Fibroblast of skin of right quadriceps (primary cell): ENCODE results near the gene SBNO2.

Experiments
- DNase-seq: peaks from one replicate; pipeline ENCODE4 v3.0.0-alpha.2; 2013

Gene SBNO2

DNA sequence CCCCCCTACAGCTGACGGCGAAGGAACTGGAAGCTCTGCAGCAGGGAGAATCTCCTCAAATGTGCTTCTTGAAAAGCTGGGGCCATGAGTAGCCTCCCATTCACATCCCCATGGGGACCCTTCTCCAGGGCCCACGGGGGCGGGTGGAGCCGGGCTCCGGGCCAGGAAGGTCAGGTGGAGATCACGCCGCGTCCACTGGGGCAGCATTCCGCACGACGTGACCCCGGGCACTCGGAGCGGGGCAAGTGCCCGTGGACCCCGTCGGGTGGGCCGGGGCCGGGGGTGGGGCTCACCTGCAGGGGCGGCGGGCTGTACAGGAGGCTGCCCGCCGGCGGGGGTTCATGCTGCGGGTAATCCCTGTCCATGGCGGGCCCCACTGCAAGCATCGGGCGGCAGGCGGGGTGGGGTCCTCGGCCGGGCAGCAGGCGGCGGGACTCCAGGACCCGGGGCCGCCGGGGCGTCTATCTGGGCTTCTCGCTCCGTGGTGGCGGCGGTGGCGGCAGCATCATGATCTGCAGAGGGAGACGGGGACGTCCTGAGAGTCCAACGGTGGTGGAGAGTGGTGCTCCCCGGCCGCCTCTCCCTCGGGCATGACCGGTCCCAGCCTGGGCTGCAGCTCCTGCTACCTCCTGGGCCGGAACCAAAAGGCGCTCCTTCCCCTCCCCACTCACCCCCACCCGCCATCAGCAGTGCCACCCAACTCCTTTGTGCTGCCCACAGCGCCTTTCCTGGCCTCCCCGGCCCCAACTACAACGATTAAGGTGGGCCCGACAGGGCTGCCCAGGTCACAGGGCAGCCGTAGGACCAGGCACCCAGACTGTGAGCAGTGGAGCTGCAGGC, 20.0 kb downstream of the SBNO2 start:
- DNase-seq, result no peak

DNA sequence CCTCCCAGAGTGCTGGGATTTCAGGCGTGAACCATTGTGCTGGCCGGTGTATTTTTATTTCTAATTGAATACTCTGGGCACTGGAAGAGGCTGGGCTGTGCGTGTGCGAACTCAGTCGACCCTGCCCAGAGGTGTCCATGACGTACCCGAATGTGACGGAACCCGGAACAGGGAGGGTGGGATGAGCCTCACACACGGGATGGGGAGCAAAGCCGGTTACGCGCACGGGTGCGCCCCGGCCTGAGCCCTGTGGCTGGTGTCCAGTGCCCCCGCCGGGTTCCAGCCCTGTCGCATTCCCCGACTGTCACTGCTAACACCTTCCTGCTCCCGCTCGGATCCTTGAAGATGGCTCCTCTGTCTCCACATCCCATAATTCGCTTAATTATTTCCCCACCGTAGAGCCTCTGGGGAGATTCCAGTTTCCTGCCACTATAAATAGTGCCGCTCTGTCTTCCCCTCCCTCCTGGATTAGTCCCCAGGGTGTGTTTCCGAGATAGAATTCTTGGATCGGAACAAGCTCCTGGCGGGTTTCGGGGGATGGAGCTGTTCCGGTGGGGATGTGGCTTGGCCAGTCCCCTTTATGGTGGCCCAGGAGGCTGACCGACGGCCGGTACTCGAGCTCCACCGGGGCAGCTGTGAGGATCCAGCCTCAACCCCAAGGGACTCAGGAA, 22.0 kb downstream of the SBNO2 start:
- DNase-seq, result no peak

DNA sequence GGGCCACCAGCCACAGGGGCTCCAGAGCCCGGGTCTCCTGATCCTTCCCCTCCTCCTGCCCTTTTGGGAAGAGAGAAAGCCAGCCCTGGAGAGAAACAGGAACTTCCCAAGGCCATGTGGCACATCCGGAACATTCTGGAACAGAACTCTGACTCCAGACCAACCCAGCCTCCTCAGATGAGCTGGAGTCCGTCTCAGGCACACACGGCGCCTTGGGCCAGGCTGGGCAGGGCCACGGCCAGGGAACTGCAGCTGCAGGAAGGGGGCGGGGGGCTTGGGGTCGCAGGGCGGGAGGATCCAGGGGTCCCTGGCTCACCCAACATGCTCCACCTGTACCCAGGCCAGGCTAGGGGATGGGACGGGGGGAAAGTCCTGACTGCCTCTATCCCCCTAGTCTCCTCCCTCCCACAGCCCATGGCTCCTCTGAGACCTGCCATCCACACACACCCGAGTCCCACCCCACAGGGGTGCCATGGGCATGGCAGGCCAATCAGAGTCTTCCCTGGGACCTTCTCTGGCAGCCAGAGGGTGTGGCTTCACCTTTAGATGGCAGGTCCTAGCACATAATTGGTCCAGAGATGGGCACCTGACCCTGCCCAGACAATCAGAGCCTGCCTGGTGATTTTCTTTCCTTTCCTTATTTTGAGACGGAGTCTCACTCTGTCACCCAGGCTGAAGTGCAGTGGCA, 22.9 kb downstream of the SBNO2 start:
- DNase-seq, result no peak

DNA sequence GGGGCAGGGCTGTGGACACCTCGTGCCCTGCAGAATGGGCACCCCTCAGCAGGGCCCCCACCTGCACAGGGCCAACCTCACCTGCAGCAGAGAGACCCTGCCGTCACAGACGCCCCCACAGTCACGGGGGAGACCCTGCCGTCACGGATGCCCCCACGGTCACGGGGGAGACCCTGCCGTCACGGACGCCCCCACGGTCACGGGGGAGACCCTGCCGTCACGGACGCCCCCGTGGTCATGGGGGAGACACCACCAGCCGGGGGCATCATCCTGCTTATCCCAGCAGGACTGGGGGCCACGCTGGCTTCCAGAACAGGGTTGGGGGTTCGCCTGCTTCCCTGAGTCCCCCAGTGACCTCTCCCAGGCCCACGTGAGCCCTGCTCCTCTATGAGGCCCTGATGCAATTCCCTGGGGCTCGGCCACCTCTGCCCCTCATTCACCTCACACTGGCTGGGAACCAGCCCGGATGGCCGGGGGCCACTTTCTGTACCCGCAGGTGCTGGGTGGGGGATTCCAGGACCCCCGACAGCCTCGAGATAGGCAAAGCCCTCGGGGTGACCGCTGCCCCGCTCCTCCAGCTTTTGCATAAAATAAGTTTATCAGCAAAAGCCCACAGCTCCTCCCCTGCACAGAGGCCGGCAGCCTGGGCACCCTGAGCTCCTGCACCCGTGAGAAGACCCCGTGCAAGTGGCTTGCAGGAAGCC, 23.6 kb downstream of the SBNO2 start:
- DNase-seq, result no peak

DNA sequence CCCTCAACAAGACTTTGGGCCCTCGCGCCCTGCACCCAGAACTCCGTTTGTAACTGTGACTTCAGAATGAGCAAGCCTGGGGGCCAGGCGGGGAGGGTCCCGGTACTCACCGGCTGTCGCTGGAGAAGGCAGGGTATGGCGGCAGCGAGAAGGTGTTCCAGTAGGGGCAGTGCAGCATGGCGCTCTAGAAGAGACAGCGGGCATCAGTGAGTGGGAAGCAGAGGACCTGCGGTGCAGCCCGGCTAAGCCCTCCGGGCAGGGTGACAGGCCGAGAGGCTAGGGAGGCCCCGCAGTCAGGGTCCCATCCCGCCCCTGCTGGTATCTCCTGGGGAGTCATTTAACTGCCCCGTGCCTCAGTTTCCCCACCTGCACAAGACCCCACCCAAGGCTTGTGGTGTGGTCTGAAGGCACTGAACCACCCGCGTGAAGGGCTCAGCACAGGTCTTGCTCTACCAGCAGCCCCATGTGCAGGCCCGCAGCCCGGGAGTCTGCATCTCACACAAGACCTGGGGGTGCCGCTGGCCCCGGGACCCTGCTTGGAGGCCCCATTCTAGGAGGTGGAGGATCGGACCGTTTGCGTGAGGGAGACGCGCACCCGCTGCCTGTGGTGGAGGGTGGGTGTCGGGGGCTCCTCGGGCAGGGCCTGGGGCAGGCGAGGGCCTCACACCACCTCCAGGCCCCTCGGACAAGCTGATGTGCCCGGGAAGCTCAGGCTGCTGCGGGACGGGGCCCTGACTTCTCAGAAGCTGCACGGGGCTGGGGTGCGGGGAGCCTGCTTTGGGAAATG, 24.6 kb downstream of the SBNO2 start:
- DNase-seq, result no peak

DNA sequence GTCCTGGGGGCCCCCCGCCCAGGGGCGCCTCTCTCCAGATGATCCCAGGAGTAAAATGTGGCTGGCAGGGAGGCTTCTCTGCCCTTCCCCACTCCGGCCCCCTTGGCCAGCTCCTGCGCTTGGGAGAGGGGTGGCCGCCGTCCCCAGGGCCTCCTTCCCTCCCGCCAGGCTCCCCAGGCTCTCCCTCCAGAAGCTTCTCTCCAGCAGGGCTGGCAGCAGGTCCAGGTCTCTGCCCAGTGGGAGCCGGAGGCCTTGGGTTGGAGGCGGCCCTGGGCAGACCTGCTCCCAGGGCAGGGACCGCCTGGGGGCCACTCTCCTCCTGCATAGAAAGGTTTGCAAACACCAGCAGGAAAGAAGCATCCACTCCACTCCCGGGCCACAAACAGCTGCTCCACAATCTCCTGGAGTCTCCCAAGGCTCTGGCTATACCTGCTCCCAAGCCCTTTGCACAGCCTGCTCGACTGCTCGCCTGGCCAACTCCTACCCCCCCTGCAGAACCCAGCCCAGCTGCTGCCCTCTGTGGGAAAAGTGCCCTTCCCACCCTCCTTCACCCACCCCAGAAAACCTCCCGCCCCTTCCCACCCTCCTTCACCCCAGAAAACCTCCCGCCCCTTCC, 26.0 kb downstream of the SBNO2 start:
- DNase-seq, result no peak

DNA sequence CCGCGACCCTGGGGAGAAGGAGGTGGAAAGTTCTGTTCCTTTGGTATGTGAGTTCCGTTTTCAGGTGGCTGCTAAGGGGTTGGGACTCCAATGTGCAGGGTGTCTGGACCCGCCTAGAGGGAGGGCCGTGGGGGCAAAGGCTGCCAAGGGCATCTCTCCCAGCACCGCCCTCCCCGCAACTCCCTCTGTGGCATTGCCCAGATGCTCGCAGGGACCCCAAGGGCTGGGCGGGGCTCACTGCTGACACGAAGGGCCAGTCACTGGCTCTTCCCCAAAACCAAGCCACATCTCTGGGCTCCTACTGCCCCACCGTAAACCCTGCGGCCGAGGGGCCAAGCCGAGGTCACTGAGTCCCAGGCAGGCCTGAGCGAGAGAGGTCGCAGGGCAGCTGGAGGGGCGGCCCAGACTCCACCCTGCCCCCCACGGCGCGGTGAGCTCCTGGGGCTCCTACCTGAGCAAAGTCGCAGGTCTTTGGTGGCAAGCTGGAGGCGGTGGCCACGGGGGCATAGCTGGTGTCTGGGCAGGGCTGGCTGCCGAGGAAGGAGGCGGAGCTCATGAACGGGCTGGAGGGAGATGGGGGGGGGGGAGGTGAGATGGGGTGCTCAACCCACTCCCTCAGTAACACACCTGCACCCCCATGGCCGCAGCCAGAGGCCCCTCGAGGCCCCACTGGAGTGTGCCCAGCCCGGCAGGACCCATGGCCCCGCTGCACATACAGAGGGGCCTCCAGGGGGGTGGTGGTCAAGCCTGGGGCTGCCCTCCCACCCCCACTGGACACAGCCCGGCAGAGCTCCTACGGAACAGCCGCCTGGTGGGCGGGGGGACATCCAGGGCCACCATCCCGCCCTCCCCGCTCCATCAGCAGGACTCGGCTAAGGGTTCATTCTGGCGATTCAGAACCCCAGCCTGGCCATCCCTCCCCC, 26.9 kb downstream of the SBNO2 start:
- no peak for DNase-seq

DNA sequence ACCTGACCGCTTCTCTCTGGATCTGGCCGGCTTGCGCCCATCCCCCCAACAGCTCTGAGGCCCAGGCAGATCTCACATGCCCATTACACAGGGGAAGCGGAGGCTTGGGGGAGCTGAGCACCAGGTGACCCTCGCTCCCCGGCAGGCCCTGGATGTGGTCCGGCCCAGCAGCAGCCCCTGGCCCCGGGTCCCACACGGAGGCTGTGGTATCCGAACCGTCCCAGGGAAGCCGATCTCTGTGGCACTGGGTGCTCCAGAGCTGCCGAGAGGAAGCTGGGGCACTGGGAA, 27.7 kb downstream of the SBNO2 start:
- no peak for DNase-seq

DNA sequence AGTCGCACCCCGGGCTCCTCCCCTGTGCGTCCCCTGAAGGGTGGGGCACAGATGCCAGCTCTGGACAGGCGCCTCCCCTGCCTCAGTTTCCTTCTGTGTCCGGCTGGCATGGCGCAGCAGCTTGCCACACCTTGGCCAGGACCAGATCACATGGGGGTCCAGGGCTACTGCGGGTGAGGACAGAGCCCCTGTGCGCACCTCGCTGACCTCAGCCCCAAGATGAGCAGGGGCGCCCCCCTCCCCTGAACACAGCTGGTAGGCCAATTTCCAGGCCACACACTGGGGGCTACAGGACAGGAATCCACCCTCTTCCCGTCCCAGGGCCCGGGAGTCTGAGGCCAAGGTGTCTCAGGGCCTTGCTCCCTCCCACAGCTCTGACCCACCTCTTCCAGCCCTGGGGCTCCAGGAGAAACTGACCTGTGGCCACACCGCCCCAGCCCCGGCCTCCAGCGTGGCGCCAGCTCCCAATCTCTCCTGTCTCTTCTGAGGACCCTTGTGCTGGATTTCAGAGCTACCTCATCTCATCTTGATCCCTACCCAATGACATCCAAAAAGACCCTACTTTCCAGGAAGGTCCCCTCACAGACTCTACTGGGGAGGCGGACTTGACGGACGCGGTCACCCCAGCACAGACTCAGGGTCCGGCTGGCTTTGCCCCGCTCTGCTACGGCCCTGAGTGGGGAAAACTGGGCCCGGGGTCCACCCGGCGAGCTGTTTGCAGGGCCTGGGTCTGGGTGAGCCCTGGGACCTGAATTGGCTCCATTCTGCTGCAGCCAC, 28.2 kb downstream of the SBNO2 start:
- DNase-seq, result no peak

DNA sequence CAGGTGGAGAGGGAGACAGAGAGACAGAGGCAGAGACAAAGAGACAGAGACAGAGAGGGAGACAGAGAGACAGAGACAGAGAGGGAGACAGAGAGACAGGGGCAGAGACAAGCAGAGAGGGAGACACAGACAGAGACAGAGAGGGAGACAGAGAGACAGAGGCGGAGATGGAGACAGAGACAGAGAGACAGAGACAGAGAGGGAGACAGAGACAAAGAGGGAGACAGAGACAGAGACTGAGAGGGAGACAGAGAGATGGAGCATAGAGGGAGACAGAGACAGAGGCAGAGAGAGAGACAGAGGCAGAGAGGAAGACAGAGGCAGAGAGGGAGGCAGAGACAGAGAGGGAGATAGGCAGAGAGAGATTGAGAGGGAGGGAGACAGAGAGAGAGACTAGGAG, 29.3 kb downstream of the SBNO2 start:
- DNase-seq, result no peak

DNA sequence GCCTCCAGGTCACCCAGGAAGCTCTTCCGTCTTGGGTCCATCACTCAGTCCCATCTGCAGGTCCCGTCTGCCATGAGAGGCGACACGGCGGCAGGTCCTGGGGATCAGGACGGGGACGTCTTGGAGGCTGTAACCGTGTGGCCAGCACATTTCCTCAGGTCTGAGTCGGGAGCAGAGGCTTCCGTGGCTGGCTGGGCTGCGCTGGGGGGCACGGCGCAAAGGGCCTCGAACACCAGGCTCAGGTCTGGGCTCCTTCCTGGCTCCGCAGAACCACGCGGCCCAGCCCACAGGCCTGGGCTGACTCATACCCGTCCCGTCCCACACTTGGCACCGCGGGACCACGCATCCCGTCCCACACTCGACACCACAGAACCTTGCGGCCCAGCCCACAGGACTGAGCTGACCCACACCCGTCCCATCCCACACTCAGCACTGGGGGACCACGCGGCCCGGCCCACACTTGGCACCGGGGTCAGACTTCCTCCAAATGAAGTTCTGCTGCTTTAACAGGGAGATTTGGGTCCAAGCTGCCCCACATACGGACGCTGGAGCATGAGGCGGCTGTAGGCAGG, 30.2 kb downstream of the SBNO2 start:
- DNase-seq, result no peak

DNA sequence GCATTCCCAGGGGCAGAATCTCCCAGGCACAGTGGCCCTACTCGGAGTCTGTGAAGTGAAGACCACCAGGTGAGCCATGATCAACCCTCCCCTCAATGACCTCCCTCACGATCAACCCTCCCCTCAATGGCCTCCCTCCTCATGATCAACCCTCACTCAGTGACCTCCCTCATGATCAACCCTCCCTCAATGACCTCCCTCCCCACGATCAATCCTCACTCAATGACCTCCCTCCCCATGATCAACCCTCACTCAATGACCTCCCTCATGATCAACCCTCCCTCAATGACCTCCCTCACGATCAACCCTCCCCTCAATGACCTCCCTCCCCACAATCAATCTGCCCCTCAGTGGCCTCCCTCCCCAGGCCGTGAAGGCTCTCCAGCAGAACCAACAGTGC, 32.1 kb downstream of the SBNO2 start:
- no peak for DNase-seq

DNA sequence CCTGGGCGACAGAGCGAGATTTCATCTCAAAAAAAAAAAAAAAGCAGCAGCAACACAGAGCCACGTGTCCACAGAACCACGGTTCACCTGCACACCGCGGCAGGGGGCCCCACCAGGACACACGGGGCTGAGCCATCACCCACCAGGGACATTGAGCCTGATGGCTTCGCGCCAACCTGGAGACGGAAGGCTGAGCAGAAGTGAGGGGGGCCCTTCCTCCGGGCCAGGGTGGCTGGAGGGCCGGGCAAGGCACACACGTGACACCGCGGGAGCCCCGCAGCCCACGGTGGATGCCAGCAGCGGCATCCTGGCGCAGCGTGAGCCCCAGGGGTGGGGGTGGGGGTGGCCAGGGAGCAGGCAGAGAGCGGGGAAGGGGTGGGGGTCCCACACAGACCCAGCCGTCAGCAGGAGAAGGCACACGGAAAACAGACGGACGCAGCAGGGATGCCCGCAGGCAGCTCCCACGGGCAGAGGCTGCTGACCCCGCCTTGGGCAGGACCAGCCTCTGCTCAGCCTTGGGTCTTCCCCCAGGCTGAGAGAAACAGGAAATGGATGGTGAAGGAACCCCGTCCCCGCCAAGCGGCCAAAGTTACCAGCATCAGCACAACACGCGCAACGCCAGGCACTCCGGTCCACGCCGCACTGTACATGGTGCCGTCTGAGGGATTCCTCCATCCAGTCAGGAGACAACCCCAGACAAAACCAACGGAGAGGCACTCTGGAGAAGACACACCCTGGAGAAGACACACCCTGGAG, 33.6 kb downstream of the SBNO2 start:
- DNase-seq, result no peak

DNA sequence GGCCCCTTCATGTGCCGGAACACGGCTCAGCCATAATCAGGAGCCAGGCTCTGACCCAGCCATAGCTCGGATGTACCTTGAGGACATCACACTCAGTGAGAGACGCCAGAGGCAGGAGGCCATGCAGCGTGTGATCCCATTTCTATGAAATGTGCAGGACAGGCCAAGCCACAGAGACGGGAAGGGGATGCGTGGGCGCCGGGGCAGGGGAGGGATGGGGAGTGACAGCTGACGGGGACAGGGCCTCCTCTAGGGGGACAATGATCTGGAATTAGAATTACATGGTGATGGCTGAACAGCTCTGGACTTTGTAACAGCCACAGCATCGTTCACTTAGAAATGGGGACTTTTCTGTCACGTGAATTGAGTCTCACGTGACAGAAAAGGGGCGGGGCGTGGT, 34.9 kb downstream of the SBNO2 start:
- DNase-seq, result no peak

DNA sequence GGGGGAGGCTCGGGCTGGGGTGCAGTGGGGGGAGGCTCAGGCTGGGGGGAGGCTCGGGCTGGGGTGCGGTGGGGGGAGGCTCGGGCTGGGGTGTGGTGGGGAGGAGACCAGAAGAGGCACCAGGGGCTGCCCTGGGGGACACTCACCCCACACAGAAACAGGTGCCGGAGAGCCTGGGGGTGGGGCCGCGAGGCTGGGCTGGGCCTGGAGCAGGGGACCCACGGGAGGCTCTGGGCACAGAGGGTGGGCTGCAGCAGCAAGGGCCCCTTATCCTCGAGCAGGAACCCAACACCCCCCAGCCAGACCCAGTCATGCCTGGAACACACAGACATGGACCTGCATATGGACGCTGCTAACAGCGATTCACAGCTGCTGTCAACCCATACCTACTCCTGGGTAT, 35.9 kb downstream of the SBNO2 start:
- DNase-seq, result no peak

DNA sequence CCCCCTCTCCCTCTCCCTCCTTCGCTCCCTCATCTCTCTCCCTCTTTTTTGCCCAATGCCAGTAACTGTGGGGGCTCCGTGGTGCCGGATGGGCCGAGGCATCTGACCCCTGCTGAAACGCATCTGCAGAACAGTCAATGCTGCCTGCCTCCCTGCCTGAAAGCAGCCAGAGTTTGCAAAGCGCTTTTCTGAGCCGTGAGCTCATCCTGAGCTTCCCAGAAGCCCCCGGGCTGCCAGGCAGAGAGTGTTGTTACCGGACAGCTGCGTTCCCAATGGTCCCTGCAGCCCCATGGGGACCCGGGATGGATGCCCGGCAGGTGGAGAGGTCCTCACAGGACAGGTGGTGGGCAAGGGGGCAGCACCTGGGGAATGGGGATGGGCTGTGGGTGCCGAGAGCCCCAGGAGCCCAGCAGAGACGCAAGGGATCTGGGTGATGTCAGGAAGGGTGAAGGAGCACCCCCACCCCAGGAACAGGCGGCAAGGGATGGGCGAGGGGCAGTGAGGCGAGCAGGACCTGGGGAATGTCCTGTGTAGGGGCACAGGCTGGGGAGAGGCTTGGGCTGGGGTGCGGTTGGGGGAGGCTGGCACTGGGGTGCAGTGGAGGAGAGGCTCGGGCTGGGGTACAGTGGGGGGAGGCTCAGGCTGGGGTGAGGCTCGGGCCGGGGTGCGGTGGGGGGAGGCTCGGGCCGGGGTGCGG, 37.3 kb downstream of the SBNO2 start:
- no peak for DNase-seq

DNA sequence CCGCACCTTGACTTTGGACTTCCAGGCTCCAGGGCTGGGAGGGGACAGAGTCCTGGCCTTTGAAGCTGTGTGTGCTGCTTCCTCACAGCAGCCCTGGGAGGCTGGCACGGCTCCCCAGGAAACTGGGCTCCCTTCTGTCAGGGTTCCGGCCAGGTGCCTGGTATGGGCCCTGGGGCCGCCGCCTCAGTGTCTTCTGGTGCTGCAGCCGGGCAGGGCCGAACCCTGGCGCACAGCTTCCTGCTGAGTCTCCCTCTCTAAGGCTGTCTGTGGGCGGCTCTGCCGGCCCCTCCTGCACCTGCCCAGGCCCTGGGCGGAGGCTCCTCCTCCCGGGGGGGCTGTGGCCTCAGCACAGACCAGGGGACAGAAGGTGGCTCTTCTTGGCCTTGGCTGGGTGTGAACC, 37.9 kb downstream of the SBNO2 start:
- no peak for DNase-seq

DNA sequence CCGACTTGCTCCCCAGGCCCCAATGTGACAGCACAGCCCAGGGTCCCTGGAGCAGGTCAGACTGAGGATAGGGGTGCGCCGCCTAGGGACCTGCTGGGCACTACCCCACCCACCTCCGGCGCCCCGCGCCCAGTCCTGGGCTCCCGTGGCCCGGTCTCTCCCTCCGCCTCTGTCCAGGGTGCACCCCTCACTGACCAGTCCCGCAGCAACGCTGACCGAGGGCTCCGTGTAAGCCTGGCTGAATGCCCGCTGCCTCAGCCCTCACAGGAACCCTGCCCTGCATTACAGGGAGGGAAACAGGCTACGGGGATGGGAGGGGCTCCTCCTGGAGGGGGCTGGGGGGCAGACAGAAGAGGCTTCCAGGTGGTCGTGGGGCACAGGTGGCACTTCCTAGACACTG, 38.6 kb downstream of the SBNO2 start:
- DNase-seq, result no peak

DNA sequence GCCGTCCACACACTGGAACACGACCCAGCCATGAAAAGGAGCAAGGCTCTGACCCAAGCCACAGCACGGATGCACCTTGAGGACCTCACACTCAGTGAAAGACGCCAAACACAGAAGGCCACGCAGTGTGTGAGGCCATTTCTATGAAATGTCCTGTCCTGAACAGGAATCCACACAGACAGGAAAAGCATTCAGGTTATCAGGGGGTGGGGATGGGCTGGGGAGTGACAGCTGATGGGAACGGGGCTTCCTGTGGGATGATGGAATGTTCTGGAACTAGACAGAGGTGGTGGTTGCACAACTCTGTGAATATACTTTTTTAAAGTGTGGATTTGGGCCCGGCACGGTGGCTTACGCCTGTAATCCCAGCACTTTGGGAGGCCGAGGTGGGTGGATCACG, 39.6 kb downstream of the SBNO2 start:
- DNase-seq, result peak; percentile 27
